HEK293T (cell line): ENCODE results near the gene CD52.

Experiments used
- ARNT ChIP-seq: fragments of 450-650 bp; IDR thresholded peaks from 2 replicates; pipeline ENCODE4 v1.6.1; 2017; ENCODE audit warnings: mild to moderate bottlenecking
- BHLHE40 ChIP-seq: fragments of 450-650 bp; IDR thresholded peaks from 2 replicates; pipeline ENCODE4 v1.6.1; 2016; ENCODE audit warnings: mild to moderate bottlenecking, moderate library complexity, borderline replicate concordance
- CTBP1 ChIP-seq: fragments of 450-650 bp; IDR thresholded peaks from 2 replicates; pipeline ENCODE4 v1.6.1; 2016; ENCODE audit warnings: borderline replicate concordance
- ELF4 ChIP-seq: fragments of 450-650 bp; IDR thresholded peaks from 2 replicates; pipeline ENCODE4 v1.6.1; 2017; ENCODE audit warnings: antibody characterized with exemption
- FOXK2 ChIP-seq: fragments of 450-650 bp; IDR thresholded peaks from 2 replicates; pipeline ENCODE4 v1.6.1; 2016; ENCODE audit warnings: mild to moderate bottlenecking
- SP1 ChIP-seq: fragments of 450-650 bp; IDR thresholded peaks from 2 replicates; pipeline ENCODE4 v1.6.1; 2017
- SUZ12 ChIP-seq: fragments of 450-650 bp; IDR thresholded peaks from 2 replicates; pipeline ENCODE4 v1.6.1; 2016; ENCODE audit warnings: mild to moderate bottlenecking

GRCh38 chr1:26362331-26362730 is 44.6 kb downstream of the CD52 start:
- TF ChIP-seq BHLHE40 = no peak
- no peak for TF ChIP-seq ARNT
- TF ChIP-seq SP1 = no peak
- TF ChIP-seq FOXK2 = no peak
- no peak for TF ChIP-seq ELF4
- no peak for TF ChIP-seq CTBP1
- TF ChIP-seq SUZ12 = no peak
